Activated naive CD4-positive, alpha-beta T cell treated with anti-CD3 and anti-CD28 coated beads, Interleukin-2, amount 50 U/mL, for 16 hours (primary cell): ENCODE data around the gene LRRC3B.
"Not testable (repeated sequence)": the region's sequence is repeated elsewhere in the genome, so short reads cannot be mapped to it uniquely, and the experiment has no call there.

Source experiments
- DNase-seq: peaks from one replicate; pipeline ENCODE4 v3.0.0-alpha.2; 2020

The LRRC3B gene

GRCh38 chr3:26622621-26623418 lies at the start of gene LRRC3B:
Gene LRRC3B, plus strand, starts transcription at chr3:26622772. Its CDS starts 86,901 bp downstream, at chr3:26709673.
- DNase-seq: no peak

DNA sequence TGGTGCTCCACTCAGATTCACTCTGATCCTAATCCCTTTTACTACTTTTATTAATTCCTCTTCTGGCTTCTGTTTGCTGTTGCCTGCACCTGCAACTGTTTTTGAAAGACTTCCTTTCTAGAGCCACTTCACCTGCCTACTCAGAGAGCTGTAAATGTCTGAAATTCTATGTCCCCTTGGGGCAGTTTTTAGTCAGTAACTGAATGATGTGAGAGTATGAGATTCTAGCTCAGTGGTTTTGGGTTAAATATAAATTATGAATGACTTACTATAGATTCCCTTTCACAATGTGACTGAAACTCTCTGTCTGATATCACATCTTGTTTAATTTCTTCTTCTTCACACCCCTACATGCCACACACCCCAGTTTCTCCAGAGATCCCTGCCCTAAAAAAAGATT lies 47.8 kb upstream of the LRRC3B start:
- no peak for DNase-seq

DNA sequence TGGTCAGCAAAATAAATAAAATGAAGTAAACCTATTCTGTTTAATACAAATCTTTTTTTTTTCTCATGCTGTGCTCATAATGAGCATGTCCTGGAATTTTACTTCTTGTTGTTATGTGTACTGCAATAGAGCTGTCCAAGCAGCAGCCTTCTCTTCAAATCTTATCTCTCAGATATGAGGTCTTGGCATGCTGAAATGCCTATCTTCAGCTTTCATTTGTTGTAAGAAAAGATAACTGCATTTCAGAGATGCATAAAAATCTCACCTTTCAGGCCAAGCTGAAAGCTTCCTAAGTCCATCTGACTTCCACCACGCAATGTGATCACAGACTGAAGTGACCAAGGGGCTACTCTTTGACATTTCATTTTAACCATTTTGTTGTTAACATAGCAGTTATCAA lies 43.5 kb upstream of the LRRC3B start:
- DNase-seq: no peak

DNA sequence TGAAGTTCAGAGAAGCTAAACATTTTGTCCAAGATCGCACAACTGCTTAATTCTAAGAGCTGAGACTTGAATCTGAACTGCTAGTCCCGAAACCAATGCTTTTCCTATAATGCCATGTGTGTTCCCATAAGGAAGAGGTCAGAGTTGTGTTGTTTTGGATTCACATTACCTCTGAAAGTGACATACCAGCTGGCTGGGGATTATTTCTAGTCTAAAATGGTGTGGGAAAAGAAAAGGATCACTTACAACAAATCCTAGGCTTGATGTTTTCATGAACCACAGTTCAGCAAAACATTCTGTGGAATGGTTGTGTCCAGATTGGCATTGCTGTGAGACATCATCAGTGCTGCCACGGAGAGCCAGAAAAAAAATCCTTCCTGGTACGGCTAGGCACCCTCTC lies 35.0 kb upstream of the LRRC3B start:
- DNase-seq: no peak

DNA sequence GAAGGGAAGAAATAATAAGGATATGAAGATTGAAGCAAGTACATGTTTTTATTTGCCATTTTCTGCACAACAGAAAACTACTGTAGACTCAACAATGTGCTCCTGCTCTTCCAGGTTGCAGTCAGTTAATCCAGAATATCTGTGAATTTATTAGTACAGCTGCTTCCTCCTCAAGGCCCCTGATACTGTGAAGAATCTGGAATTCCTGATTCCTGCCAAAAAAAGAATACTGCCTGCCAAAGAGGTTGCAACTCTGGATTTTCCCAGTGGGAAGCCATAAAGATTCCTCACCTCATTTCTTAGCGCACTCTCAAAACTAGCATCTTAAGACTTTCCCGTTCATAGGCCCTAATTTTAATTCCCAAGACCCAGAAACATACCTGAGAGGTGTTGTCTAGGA lies 33.6 kb upstream of the LRRC3B start:
- DNase-seq: no peak

DNA sequence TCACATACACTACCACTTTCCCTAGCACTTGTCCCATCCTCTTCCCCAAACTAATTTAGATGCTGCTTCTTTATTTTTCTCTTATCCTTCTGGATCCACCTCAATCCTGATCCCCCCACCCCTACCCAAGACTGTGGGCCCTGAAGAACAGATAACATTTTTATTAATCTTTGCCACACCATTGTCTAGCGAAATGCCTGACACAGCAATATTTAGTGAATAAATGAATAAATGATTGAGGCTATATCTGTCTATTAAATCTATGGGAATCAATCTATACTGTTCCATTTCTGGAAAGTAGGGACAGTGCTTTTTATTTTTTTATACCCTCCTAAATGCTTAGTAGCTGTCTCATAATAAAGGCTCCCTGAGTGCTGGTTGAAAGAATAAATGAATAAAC lies 32.9 kb upstream of the LRRC3B start:
- DNase-seq: no peak

DNA sequence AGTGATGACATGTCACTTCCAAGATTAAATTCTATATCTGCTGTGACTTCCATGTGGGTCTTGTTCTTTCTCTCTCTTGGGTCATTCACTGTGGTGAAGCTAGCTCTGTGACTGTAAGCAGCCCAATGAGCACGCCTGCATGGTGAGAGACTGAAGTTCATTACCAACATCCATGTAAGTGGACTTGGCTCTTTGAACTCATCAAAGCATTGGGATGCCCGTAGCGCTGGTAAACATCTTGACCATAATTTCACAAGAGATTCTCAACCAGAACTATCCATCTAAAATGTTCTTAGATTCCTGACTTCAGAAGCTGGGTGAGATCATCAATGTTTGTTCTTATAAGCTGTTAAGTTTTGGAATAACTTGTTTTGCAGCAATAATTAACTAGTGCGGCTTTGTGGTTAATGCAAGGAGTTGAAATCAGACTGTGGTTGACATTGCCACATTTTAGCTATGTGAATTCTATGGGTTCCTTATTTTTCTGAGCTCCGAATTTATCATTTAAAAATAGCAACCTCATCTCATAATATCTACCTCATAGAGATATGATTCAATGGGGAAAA lies 31.6 kb upstream of the LRRC3B start:
- DNase-seq: no peak

DNA sequence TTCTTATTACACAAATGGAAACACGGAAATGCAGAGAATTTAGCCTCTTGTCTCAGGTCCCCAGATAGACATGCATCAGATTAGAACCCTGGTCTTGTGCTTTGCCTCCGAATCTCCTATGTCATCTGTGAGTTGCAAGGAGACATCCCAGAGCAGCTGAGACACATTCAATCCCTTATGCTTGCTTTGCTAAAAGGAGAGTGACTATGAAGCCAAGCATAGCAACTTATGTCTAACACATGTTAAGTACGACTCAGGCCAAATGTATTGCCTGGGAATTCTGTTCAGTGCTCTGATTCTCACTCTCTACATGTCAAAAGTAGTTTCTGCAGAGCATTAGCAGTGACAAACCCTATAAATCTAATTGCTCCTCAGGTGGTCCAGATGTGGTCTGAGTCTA lies 30.6 kb upstream of the LRRC3B start:
- no peak for DNase-seq

GRCh38 chr3:26592451-26592850 lies 30.1 kb upstream of the LRRC3B start:
- DNase-seq: no peak

DNA sequence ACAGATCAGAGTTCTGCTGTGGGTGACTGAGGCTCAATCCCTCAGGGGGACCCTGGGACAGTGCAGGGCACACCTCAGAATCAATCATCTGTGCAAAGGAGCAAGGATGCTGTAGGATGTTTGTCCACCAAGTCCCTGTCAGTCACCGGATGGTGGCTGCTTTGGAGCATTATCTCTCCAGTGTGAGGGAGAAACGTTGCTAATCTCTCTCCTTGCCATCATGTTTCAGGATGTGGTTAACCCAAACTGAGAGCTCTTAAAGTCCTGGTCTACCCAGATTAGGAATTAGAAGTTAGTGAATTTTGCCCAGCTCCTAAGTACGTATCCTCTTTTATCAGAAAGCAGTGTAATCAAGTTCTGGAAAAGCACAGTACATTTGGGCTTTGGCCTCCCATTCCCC lies 26.2 kb upstream of the LRRC3B start:
- no peak for DNase-seq

- not testable (repeated sequence) for DNase-seq
Measured at GRCh38 chr3:26603311-26603710, 19.3 kb upstream of the LRRC3B start.

GRCh38 chr3:26603771-26604170 lies 18.8 kb upstream of the LRRC3B start:
- DNase-seq: not testable (repeated sequence)

- DNase-seq: no peak
Measured at GRCh38 chr3:26614006-26614685, 8.4 kb upstream of the LRRC3B start.

DNA sequence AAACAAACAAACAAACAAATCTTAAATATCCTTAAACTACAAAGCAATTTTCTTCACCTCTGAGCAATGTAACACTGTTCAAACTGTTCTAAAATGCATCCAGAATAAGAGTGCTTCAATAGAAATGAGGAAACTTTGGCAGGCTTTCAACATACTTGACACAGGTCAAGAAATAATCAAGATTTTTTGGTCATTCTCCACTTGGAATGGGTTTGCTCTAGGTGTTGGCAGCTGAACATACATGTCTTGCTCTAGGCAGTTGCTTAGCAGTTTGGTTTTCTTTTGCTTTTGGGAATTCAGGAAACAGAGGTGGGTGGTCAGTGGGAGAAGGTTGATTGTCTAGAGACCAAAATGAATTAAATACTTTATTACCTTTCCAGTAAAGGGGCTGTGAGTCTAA lies 1.4 kb upstream of the LRRC3B start:
- DNase-seq: no peak

GRCh38 chr3:26621906-26622620 lies 509 bp upstream of the LRRC3B start:
- DNase-seq: no peak

- DNase-seq: no peak
Measured at GRCh38 chr3:26623419-26624208, 1.0 kb downstream of the LRRC3B start.

DNA sequence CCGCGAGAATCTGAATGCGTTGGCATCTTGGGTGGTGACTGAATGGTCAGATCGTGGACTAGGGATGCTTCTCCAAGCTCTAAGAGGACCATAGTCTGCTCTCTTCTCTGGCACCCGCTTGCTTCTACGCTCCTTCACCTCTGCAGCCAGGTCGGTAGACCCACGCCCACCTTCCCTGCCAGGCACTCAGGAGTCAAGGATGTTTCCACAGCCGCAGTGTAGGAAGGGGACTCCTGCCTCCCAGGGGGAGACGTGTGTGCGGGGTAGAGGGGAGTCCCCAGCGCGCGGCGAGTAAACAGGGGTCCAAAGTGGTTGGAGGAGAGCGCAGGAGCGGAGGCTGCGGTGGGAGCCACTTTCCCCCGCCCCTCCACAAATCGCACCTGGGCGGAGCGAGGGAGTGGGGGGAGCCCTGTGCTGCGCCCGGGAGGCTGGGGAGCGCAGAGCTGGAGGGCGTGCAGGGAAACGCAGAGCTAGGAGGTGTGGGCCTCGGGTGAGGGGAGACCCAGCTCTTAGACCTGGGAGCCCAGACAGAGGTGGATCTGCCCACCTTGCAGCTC lies 1.7 kb downstream of the LRRC3B start:
- no peak for DNase-seq

DNA sequence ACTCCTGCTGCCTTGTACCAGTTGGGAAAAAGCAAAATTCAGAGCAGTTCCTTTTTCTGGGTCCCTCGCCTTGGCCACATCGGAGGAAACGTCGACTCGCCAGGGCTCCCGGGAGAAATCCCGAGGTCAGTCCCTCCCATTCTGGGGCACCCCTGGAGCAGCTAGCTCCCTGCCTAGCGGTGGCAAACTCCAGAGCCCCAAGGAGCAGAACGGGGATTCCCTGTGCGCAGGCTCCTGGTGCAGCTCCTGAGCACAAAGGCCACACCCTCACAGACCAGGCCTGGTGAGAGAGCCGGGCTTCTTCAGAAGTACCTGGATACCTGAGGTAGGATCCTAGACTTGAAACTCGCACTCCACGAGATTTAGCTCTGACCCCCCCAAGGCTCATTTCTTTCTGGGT lies 2.6 kb downstream of the LRRC3B start:
- no peak for DNase-seq

DNA sequence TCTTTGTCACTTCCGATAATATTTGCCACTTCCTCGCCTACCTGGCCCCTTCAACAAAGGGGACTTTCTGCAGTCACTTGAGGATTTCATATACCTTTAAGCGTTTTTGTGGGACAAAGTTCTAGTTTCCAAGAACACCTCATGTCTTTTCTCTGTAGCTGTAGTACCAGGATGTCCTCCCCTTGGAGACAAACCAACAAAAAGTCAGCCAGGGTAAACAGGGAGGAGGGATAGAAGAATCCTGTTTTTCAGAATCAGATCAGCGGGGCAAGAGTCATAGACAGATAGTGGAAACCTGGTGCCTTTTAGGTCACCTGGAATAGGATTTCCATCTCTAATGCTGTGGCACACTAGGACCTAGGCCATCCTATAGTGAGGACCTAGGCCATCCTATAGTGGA lies 4.5 kb downstream of the LRRC3B start:
- no peak for DNase-seq

- no peak for DNase-seq
Measured at GRCh38 chr3:26628915-26629314, 6.3 kb downstream of the LRRC3B start.

GRCh38 chr3:26630669-26631389 lies 8.3 kb downstream of the LRRC3B start:
- no peak for DNase-seq

DNA sequence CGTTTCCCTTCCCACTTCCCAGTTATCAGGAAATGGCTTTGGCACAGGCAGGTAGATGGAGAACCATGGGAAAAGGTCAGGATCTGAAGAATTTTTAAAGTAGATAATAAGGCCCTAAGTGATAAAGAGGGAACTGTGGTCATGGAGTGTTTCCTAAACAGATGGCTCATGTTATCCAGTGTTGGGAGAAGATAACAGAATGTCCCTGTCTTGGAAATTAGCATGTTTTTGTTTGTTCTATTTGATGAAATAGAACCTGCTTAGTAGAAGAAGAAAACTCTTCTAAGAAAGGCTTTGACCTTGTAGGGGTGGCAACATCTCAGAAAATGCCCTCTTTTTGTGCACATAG lies 8.8 kb downstream of the LRRC3B start:
- DNase-seq: no peak
